ENCODE results near the gene PLXDC2. TPM values are rescaled to one million over a fixed set of nuclear protein-coding genes. Genes with fewer than 3 reads are reported as not detected.

PLXDC2 gene
- total RNA-seq, 1 experiment from 2014 or later = not detected

- no peaks in the 10 kb centered on the region for H3K36me3 ChIP-seq (ENCODE audit: low read depth, low read length)
- DNase-seq (no peak), ATAC-seq (no peak)
- H3K27me3 ChIP-seq (ENCODE audit: low read length) = no peaks in the 10 kb centered on the region
- no peak overlapping the region for H3K27ac ChIP-seq (ENCODE audit: low read length)
- H3K9ac ChIP-seq (ENCODE audit: low read length) = no peak overlapping the region
- H3K79me2 ChIP-seq (ENCODE audit: low read length) = no peaks in the 10 kb centered on the region
- H4K20me1 ChIP-seq (ENCODE audit: low read length) = no peaks in the 10 kb centered on the region
- H3K4me1 ChIP-seq (ENCODE audit: insufficient read depth, low read length) = no peaks in the 10 kb centered on the region
- H2AFZ ChIP-seq (ENCODE audit: low read length) = no peak overlapping the region
- no TSS peak for BruUV-seq (replicated peaks)
- ChIA-PET CTCF (no interaction called here), POLR2A (ENCODE audit: unreplicated experiment) (no interaction called here)
- H3F3A ChIP-seq (ENCODE audit: low read length, unreplicated experiment) = no peaks in the 10 kb centered on the region
- no peaks in the 10 kb centered on the region for H3K9me3 ChIP-seq (ENCODE audit: low read length)
- TF ChIP-seq CTCF (conservative IDR thresholded peaks at IDR 0.05; ENCODE audit: low read depth, low read length) (no peak), EZH2 (IDR thresholded peaks at IDR 0.05; ENCODE audit: low read length, unreplicated experiment) (no peak), EZH2phosphoT487 (IDR thresholded peaks at IDR 0.05; ENCODE audit: borderline replicate concordance, low read length) (no peak)
- no peak overlapping the region for H3K4me2 ChIP-seq (ENCODE audit: low read length)
- intact Hi-C loops (cut with micrococcal nuclease) = no loop called here
- H3K9me2 ChIP-seq (replicated peaks; ENCODE audit: low read length) = no peaks in the 10 kb centered on the region
- H3K4me3 ChIP-seq (ENCODE audit: low read length) = no peak overlapping the region
Observed at GRCh38 chr10:19968745-19969144, 152.5 kb downstream of the PLXDC2 start.

- H3K4me2 ChIP-seq (ENCODE audit: low read length) = no peak overlapping the region
- no peaks in the 10 kb centered on the region for H3K79me2 ChIP-seq (ENCODE audit: low read length)
- H3K9ac ChIP-seq (ENCODE audit: low read length) = no peak overlapping the region
- POLR2A ChIA-PET (ENCODE audit: unreplicated experiment) = no interaction called here
- no peak overlapping the region for H2AFZ ChIP-seq (ENCODE audit: low read length)
- H3K9me3 ChIP-seq (ENCODE audit: low read length) = no peaks in the 10 kb centered on the region
- ATAC-seq (no peak), DNase-seq (no peak)
- no peaks in the 10 kb centered on the region for H3K4me1 ChIP-seq (ENCODE audit: insufficient read depth, low read length)
- intact Hi-C loops (cut with micrococcal nuclease) = no loop called here
- H3K27ac ChIP-seq (ENCODE audit: low read length) = no peak overlapping the region
- no peak for TF ChIP-seq EZH2phosphoT487 (IDR thresholded peaks at IDR 0.05; ENCODE audit: borderline replicate concordance, low read length)
- no peak for TF ChIP-seq CTCF (conservative IDR thresholded peaks at IDR 0.05; ENCODE audit: low read depth, low read length)
- TF ChIP-seq EZH2 (IDR thresholded peaks at IDR 0.05; ENCODE audit: low read length, unreplicated experiment) = no peak
- H3K36me3 ChIP-seq (ENCODE audit: low read depth, low read length) = no peaks in the 10 kb centered on the region
- H3F3A ChIP-seq (ENCODE audit: low read length, unreplicated experiment) = no peaks in the 10 kb centered on the region
- CTCF ChIA-PET = no interaction called here
- BruUV-seq (replicated peaks) = no TSS peak
- no peaks in the 10 kb centered on the region for H3K9me2 ChIP-seq (replicated peaks; ENCODE audit: low read length)
- H4K20me1 ChIP-seq (ENCODE audit: low read length) = no peaks in the 10 kb centered on the region
- no peaks in the 10 kb centered on the region for H3K27me3 ChIP-seq (ENCODE audit: low read length)
- no peak overlapping the region for H3K4me3 ChIP-seq (ENCODE audit: low read length)
Observed at GRCh38 chr10:19970256-19970655, 154.0 kb downstream of the PLXDC2 start.

GRCh38 chr10:19970717-19971116, 154.5 kb downstream of the PLXDC2 start:
- POLR2A ChIA-PET (ENCODE audit: unreplicated experiment) = no interaction called here
- TF ChIP-seq EZH2phosphoT487 (IDR thresholded peaks at IDR 0.05; ENCODE audit: borderline replicate concordance, low read length) = no peak
- no peak for TF ChIP-seq EZH2 (IDR thresholded peaks at IDR 0.05; ENCODE audit: low read length, unreplicated experiment)
- DNase-seq (no peak), ATAC-seq (no peak)
- no TSS peak for BruUV-seq (replicated peaks)
- intact Hi-C loops (cut with micrococcal nuclease) = no loop called here
- no peaks in the 10 kb centered on the region for H3F3A ChIP-seq (ENCODE audit: low read length, unreplicated experiment)
- H3K9me2 ChIP-seq (replicated peaks; ENCODE audit: low read length) = no peaks in the 10 kb centered on the region
- CTCF ChIA-PET = no interaction called here
- no peaks in the 10 kb centered on the region for H3K79me2 ChIP-seq (ENCODE audit: low read length)
- no peak overlapping the region for H3K4me3 ChIP-seq (ENCODE audit: low read length)
- H3K4me1 ChIP-seq (ENCODE audit: insufficient read depth, low read length) = no peaks in the 10 kb centered on the region
- H3K36me3 ChIP-seq (ENCODE audit: low read depth, low read length) = no peaks in the 10 kb centered on the region
- no peak overlapping the region for H3K4me2 ChIP-seq (ENCODE audit: low read length)
- H4K20me1 ChIP-seq (ENCODE audit: low read length) = no peaks in the 10 kb centered on the region
- H3K9ac ChIP-seq (ENCODE audit: low read length) = no peak overlapping the region
- no peaks in the 10 kb centered on the region for H3K27me3 ChIP-seq (ENCODE audit: low read length)
- no peak overlapping the region for H2AFZ ChIP-seq (ENCODE audit: low read length)
- H3K27ac ChIP-seq (ENCODE audit: low read length) = no peak overlapping the region
- no peaks in the 10 kb centered on the region for H3K9me3 ChIP-seq (ENCODE audit: low read length)
